HG03175 (cell line): ENCODE measurements around the gene BACH2.
"Not testable (repeated sequence)": the region's sequence is repeated elsewhere in the genome, so short reads cannot be mapped to it uniquely, and the experiment has no call there.

Experiments
- ATAC-seq: cut with Tn5 transposase; IDR thresholded peaks from one replicate; pipeline ENCODE4 v1.9.1; 2021; ENCODE audit warnings: mild to moderate bottlenecking, moderate library complexity; ENCODE audit not compliant: unreplicated experiment

BACH2 gene

GRCh38 chr6:90186637-90187371 is 109.8 kb downstream of the BACH2 start:
- ATAC-seq: no peak

GRCh38 chr6:90186026-90186425 is 110.6 kb downstream of the BACH2 start:
- no peak for ATAC-seq

- no peak for ATAC-seq
Observed at GRCh38 chr6:90184334-90185298, 112.0 kb downstream of the BACH2 start.

- ATAC-seq: no peak
Observed at GRCh38 chr6:90183587-90184333, 112.9 kb downstream of the BACH2 start.

- ATAC-seq: no peak
Observed at GRCh38 chr6:90180526-90180925, 116.1 kb downstream of the BACH2 start.

GRCh38 chr6:90179190-90180169 is 117.2 kb downstream of the BACH2 start:
- ATAC-seq: no peak

- no peak for ATAC-seq
Observed at GRCh38 chr6:90178384-90178855, 118.2 kb downstream of the BACH2 start.

GRCh38 chr6:90177544-90178383 is 118.9 kb downstream of the BACH2 start:
- ATAC-seq: no peak

- peak; percentile 52 for ATAC-seq
Observed at GRCh38 chr6:90175627-90176538, 120.8 kb downstream of the BACH2 start.

- ATAC-seq: no peak
Observed at GRCh38 chr6:90173262-90173925, 123.2 kb downstream of the BACH2 start.

- no peak for ATAC-seq
Observed at GRCh38 chr6:90170601-90171000, 126.0 kb downstream of the BACH2 start.

GRCh38 chr6:90169374-90169773 is 127.3 kb downstream of the BACH2 start:
- no peak for ATAC-seq

- ATAC-seq: no peak
Observed at GRCh38 chr6:90168693-90169131, 127.9 kb downstream of the BACH2 start.

GRCh38 chr6:90167514-90168379 is 128.9 kb downstream of the BACH2 start:
- ATAC-seq: no peak

- ATAC-seq: not testable (repeated sequence)
Observed at GRCh38 chr6:90166155-90166924, 130.3 kb downstream of the BACH2 start.
